ENCODE measurements around the gene MFF.
"Not testable (repeated sequence)": the region's sequence is repeated elsewhere in the genome, so short reads cannot be mapped to it uniquely, and the experiment has no call there.

Gene MFF

DNA sequence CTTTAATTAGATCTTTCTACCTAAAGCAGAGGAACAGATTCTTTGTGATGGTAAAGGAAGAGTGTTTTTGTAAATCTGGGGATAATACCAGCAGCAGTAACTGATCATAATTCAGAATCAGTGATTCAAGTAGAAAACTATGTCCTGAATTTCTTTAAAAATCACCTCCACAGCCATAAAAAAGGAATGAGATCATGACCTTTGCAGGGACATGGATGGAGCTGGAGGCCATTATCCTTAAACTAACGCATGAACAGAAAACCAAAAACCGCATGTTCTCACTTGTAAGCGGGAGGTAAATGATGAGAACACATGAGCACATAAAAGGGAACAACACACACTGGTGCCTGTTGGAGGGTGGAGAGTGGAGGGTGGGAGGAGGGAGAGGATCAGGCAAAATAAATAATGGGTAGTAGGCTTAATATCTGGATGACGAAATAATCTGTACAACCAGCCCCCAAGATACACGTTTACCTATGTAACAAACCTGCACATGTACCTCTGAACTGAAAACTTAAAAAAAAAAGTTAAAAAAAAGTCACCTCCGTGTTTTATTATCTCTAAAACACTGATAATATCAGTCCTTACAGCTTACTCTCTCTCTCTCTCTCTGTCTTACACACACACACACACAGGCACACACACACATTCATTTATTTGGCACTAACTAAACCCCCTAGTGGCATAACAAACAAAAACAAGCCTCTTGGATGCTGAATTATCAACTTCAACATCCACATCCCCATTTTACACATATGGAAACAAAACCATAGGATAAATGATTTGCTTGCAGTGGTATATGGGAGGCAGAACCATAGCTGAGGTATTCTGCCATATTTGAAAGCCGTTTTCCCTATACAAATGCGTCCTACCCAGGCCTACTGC lies 52.7 kb downstream of the MFF start:
- DNase-seq, result no peak

DNA sequence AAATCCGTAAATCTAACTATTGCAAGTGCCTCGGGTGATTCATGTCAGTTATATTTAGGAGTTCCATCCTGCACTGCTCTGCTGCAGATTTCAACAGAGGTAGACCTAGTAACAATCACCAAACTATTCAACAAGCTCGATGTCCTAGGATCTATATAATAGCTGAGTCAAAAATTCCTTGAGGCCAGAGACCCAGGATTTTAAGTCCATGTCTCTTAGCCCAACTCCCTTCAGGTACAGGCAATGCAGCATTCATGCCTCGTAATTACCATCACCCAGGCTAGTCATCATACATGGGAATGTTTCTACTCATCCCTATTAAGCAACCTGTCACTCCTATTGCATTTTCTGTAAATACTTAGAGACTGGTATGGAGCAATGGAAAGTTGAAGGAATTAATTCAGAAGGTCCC lies 53.3 kb downstream of the MFF start:
- no peak for DNase-seq

GRCh38 chr2:227379095-227379494 lies 54.0 kb downstream of the MFF start, which contains the start of gene TM4SF20:
Gene TM4SF20, minus strand, starts transcription at chr2:227379306. Its CDS starts 38 bp downstream, at chr2:227379268.
- DNase-seq, result no peak

- DNase-seq, result not testable (repeated sequence)
Observed at GRCh38 chr2:227382241-227382835, 57.3 kb downstream of the MFF start.

DNA sequence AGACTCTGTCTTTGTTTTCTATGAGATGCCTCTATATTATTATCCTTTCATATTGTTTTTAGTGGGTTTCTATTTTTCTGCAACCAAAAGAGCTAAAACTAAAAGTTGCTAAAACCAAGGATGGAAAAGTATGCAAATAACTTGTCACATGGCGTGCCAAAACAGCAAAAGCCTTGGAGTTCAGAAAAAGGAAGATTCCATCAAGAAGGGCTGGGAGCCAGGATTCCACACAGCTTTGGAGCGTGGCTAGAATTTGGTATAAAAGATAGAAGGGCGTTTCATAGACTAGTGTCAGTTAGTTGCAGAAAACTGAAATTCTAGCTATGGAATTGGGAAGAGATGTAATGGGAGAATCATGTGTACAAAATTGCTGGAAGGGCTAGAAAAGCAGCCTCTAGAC lies 58.6 kb downstream of the MFF start:
- no peak for DNase-seq

GRCh38 chr2:227386630-227387029 lies 61.6 kb downstream of the MFF start:
- no peak for DNase-seq

GRCh38 chr2:227387583-227387982 lies 62.5 kb downstream of the MFF start, which contains the start of gene SCYGR1:
Gene SCYGR1, minus strand, starts transcription at chr2:227387949. Its CDS starts 0 bp downstream, at chr2:227387949.
- not testable (repeated sequence) for DNase-seq

DNA sequence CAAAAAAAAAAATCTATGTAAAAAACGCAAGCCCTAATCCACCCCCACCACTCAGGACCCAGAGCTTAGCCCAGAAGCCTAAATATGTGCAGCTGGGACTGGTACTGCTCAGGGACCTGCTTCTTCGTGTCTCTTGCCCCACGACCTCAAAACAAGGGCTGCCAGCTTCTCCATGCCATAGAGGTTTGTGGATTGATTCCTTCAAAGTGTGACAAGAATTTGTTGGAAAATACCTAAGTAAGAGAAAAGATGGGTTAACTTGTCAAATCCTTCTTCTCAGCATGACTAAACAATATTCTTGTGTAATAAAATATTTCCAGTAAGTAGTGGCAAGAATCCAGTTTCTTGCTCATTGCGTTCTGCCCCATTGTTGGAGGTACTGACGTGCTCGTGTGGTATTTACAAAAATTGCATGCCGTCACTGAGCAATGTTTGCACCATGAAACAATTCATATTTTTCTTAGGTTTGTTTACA lies 63.5 kb downstream of the MFF start:
- no peak for DNase-seq

GRCh38 chr2:227389231-227389630 lies 64.2 kb downstream of the MFF start:
- no peak for DNase-seq

DNA sequence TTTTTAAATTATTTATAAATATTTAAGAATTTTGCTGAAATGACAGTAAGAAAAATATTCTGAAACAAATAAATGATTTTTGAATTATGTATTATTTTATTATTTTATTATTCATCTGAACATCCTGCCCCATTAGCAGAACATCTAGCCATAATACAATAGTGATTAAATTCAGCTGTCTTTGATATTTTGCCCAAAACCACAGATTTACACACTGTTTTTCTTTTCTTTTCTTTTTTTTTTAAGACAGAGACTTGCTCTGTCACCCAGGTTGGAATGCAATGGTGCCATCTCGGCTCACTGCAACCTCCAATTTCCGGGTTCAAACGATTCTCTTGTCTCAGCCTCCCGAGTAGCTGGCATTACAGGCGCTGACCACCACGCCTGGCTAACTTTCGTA lies 64.6 kb downstream of the MFF start:
- DNase-seq, result no peak

DNA sequence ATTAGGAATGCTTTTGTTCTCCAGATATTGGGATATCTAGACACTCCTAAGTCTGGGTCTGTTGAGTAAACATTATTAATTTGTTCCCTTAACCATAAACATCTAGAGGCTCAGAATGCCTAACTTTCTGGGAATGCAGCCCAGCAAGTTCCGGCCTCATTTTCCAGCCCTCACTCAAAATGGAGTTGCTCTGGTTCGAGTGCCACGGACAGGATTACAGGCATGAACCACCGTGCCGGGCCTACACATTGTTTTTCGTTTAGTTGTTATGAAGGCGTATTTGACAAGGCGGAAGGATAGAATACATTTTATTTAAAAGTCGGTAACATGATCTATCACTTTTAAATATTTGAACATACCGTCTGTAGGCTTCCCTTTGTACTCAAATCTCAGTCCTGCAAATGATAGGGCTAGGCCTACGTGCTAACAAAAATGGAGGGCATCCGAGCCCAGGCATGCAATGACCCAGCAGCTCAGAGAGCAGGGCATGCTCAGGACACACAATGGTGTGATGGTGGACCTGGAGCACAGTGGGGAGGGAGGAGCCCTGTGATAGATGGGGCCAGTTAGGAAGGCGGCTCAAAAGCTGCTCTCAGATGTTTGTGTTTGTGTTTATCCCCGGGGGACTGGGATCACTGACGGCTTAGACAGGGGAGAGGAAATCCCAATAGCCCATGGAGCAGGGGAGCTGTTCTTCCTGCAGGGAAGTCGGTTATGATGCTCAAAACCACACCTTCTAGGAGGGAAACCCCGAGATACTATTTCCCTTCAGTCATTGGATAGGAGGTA lies 65.6 kb downstream of the MFF start:
- no peak for DNase-seq

DNA sequence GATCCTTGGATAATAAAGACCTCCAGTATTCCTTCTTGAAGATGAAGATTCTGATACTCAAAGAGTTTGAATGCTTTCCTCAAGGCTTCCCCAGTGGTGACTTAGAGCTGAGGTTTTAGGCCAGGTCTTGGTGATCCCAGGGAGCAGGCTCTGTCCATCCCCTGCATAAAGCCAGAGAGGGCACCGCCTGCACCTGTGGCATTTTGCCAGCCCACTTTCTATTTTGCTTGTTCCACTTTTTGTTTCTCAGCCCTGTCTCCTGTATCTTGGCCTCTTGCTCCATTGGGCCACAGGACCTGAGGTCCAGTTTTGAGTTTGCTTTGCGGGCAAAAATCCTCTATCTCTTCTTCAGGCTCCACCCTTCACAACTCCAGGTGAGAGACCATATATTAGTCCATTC lies 69.3 kb downstream of the MFF start:
- no peak for DNase-seq

GRCh38 chr2:227395556-227395955 lies 70.5 kb downstream of the MFF start:
- no peak for DNase-seq

DNA sequence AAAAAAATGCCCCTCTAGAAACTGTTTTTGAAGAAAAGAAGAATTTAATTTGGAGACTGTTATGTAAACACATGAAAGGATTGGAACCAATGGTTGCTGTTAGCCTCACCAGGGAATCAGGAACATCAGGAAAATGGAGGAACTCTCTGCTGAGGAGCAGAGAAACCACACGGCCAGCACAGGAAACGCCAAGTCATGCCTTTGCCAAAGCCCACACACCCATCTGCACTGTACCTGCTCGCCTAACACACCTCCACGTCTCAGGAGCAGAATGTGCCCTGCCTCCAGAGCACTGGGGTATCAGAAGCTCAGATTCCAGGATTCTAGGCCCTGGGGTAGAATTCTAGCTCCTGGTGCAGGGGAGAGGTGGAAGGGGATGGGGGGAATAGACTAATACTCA lies 72.5 kb downstream of the MFF start:
- no peak for DNase-seq

GRCh38 chr2:227398684-227399670 lies 73.9 kb downstream of the MFF start:
- no peak for DNase-seq

DNA sequence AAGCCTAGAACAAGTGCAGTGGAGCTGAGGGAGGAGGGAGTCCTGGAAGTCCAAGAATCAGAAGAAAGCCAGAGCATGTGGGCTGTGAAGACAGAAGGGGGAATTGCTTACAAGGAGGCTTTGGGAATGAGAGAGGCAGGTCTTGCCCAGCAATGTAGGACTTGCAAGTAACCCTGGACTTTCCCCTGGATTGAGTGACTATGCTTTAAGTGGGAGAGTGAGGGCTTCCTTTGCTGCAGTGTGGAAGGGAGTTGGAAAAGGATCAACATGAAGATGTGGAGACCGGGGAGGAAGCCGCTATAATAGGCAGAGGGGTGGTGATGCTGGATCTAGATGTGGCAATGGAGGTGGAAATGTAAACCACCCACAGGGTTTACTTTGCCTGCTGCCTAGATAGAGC lies 76.5 kb downstream of the MFF start:
- no peak for DNase-seq

DNA sequence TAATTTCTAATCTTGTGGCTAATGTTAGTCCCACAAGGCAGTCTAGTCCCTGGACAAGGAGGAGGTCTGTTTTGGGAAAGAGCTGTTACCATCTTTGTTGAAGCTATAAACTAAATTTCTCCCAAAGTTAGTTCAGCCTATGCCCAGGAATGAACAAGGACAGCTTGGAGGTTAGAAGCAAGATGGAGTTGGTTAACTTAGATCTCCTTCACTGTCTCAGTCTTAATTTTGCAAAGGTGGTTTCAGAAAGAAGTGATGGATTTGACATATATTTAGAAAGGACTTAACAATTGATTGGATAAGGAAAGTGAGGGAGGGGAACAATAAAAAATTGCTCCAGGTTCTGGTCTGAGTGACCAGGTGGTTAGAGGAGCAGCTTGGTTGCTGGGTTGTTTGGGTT lies 77.3 kb downstream of the MFF start:
- DNase-seq, result no peak

DNA sequence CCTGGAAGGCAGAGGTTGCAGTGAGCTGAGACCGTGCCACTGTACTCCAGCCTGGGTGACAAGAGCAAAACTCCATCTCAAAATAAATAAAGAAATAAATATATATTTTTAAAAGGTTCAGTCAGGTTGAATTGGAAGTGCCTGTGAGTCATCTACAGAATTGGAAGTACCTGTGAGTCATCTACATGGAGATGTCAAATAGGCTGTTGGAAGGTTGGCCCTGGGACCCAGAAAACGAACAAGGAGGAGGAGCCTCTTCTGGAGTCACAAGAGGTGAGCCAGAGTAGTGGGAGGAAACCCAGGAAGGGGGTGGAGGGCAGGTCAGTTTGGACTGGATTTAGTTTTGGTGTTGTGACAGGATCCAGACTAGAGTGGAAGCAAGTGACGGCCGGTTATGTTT lies 77.9 kb downstream of the MFF start:
- DNase-seq, result no peak

DNA sequence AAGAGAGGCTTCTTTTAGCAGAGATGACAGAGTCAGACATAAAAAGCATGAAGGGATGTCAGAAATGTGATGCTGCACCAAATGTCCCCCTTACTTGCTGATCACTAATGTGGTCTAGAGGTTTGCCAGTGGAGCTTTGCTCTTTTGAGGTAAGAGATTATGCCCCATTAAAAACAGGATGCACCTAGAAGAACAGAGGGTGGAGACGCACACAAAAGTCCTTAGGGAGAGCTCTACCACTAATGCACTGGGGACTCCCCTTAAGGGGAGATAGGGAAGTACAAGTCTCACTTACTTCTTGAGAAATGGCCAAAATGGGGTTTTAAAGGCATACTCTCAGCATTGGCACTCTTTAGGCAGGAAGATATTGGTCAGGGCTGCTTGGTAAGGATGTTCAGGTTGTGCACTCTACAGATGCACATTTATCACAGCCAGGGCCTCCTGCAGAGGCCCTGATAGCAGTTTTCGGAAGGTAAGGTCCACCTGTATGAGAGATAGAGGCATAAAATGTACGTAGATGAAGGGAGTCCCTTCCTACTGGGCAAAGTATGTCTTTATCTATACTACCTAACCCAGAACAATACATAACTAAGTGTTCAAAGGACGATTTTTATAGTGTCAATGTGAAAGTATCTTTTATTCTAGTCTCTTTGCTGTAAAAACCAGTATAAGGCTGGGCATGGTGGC lies 79.7 kb downstream of the MFF start:
- no peak for DNase-seq

Data from amygdala (tissue), 56 donors.